SK-N-SH (cell line): ENCODE results near the gene UCN2. TPM values are rescaled to one million over a fixed set of nuclear protein-coding genes. Genes with fewer than 3 reads are reported as not detected.
A peak's percentile ranks its signal among the peaks of the same experiment; 100 is the strongest.

ENCODE experiments used
- CTCF ChIA-PET: fragments of 300-600, 350-600 bp; formaldehyde crosslinking; extraction: SDS; loops from one replicate; lab custom pipeline; 2021; lab: Yijun Ruan, JAX
- POLR2A ChIA-PET: fragments of 350-600 bp; sonication (Branson Sonifier 250); formaldehyde crosslinking; extraction: SDS; loops from one replicate; lab custom pipeline; 2020; ENCODE audit warnings: antibody characterized with exemption, inconsistent platforms; lab: Yijun Ruan, JAX
- DNase-seq: peaks from one replicate; pipeline ENCODE4 v3.0.0; 2012
- H2AFZ ChIP-seq: fragments of 200-600 bp; sonication (generic); 2 replicates; pipeline ENCODE4 v1.8.1; 2016; ENCODE audit warnings: antibody characterized with exemption, mild to moderate bottlenecking, low read depth
- H3F3A ChIP-seq: fragments of 200-600 bp; sonication (generic); replicated peaks from 2 replicates; pipeline ENCODE3; 2016; ENCODE audit warnings: antibody characterized with exemption, mild to moderate bottlenecking; ENCODE audit not compliant: insufficient read depth
- H3K27ac ChIP-seq, 2 experiments: fragments of 200-500 bp in 1 of 2; fragments of 200-600 bp in 1 of 2; sonication (Bioruptor generic) in 1 of 2; sonication (generic), shearing (Covaris generic) in 1 of 2; 2 replicates each; pipeline versions ENCODE4 v1.5.1 to v1.6.1; 2014 to 2016; ENCODE audit warnings: low read depth in 2 of 2, inconsistent platforms in 1 of 2, low read length in 1 of 2, mild to moderate bottlenecking in 1 of 2, mixed read lengths in 1 of 2
- H3K27me3 ChIP-seq: fragments of 200-600 bp; sonication (generic), shearing (Covaris generic); 2 replicates; pipeline ENCODE4 v1.6.1; 2016; ENCODE audit warnings: mixed run types; ENCODE audit not compliant: insufficient read depth
- H3K36me3 ChIP-seq, 2 experiments: fragments of 200-500 bp in 1 of 2; fragments of 200-600 bp in 1 of 2; sonication (Bioruptor generic) in 1 of 2; sonication (generic) in 1 of 2; replicated peaks in 1 of 2; 2 replicates each; pipeline versions ENCODE3 to v1.5.1; 2014 to 2016; ENCODE audit warnings: low read length in 1 of 2, mild to moderate bottlenecking in 1 of 2; ENCODE audit not compliant: insufficient read depth in 2 of 2, control insufficient read depth in 1 of 2
- H3K4me1 ChIP-seq, 2 experiments: fragments of 200-500 bp in 1 of 2; fragments of 200-600 bp in 1 of 2; sonication (Bioruptor generic) in 1 of 2; sonication (generic), shearing (Covaris generic) in 1 of 2; 2 replicates each; pipeline versions ENCODE4 v1.5.1 to v1.6.1; 2014 to 2016; ENCODE audit warnings: low read depth in 1 of 2, low read length in 1 of 2, mixed run types in 1 of 2; ENCODE audit not compliant: insufficient read depth in 2 of 2, control insufficient read depth in 1 of 2
- H3K4me2 ChIP-seq: fragments of 200-600 bp; sonication (generic), shearing (Covaris generic); 2 replicates; pipeline ENCODE4 v1.6.1; 2017; ENCODE audit warnings: mixed run types
- H3K4me3 ChIP-seq, 2 experiments: fragments of 200-500 bp in 1 of 2; fragments of 200-600 bp in 1 of 2; sonication (Bioruptor generic) in 1 of 2; sonication (generic), shearing (Covaris generic) in 1 of 2; 2 replicates each; pipeline versions ENCODE4 v1.5.1 to v1.8.1; 2014 to 2016; ENCODE audit warnings: low read depth in 2 of 2, inconsistent platforms in 1 of 2, low read length in 1 of 2, mild to moderate bottlenecking in 1 of 2, mixed read lengths in 1 of 2, moderate library complexity in 1 of 2
- H3K79me2 ChIP-seq: fragments of 200-600 bp; sonication (generic); 2 replicates; pipeline ENCODE4 v1.8.1; 2017; ENCODE audit warnings: mild to moderate bottlenecking; ENCODE audit not compliant: insufficient read depth
- H3K9ac ChIP-seq: fragments of 200-600 bp; sonication (generic); 2 replicates; pipeline ENCODE4 v1.6.1; 2017; ENCODE audit warnings: mixed run types
- H3K9me2 ChIP-seq: fragments of 200-600 bp; sonication (generic); 2 replicates; pipeline ENCODE4 v1.6.1; 2017; ENCODE audit warnings: mixed run types
- H3K9me3 ChIP-seq: fragments of 200-600 bp; sonication (generic); 2 replicates; pipeline ENCODE4 v1.6.1; 2017; ENCODE audit warnings: mixed run types, mild to moderate bottlenecking, moderate library complexity
- H4K20me1 ChIP-seq: fragments of 200-600 bp; sonication (generic); 2 replicates; pipeline ENCODE4 v1.6.1; 2017; ENCODE audit warnings: mild to moderate bottlenecking, mixed run types; ENCODE audit not compliant: insufficient read depth
- ELF1 ChIP-seq: IDR thresholded peaks from 2 replicates; pipeline ENCODE4 v1.4.0; 2012
- EP300 ChIP-seq, 2 experiments: IDR thresholded peaks; 2 replicates each; pipeline versions ENCODE4 v1.4.0 to v1.6.1; 2012; ENCODE audit warnings: borderline replicate concordance in 1 of 2, low read depth in 1 of 2, low read length in 1 of 2
- EZH2phosphoT487 ChIP-seq: fragments of 200-600 bp; sonication (generic); IDR thresholded peaks from 2 replicates; pipeline ENCODE4 v1.6.1; 2017; ENCODE audit warnings: low read depth, mixed run types, mild to moderate bottlenecking, antibody characterized with exemption, moderate library complexity, borderline replicate concordance
- FOXM1 ChIP-seq: IDR thresholded peaks from 2 replicates; pipeline ENCODE4 v1.4.0; 2012; ENCODE audit warnings: low read depth, mild to moderate bottlenecking
- JUND ChIP-seq: IDR thresholded peaks from 2 replicates; pipeline ENCODE4 v1.4.0; 2012
- MXI1 ChIP-seq: IDR thresholded peaks from 2 replicates; pipeline ENCODE4 v1.6.1; 2012; ENCODE audit warnings: mild to moderate bottlenecking, low read depth, low read length, improper control_type of control experiment
- POLR2AphosphoS5 ChIP-seq: IDR thresholded peaks from 2 replicates; pipeline ENCODE4 v1.6.1; 2012; ENCODE audit warnings: low read depth, low read length
- RAD21 ChIP-seq: IDR thresholded peaks from 2 replicates; pipeline ENCODE4 v1.6.1; 2012; ENCODE audit warnings: mild to moderate bottlenecking, low read length
- RCOR1 ChIP-seq: fragments of 150-350 bp; IDR thresholded peaks from 2 replicates; pipeline ENCODE4 v1.6.1; 2017; ENCODE audit warnings: antibody characterized with exemption, low read length
- RFX5 ChIP-seq: IDR thresholded peaks from 2 replicates; pipeline ENCODE4 v1.6.1; 2012; ENCODE audit warnings: mild to moderate bottlenecking, improper control_type of control experiment, low read length
- SIN3A ChIP-seq: IDR thresholded peaks from 2 replicates; pipeline ENCODE4 v1.6.1; 2012; ENCODE audit warnings: low read depth, mild to moderate bottlenecking, low read length, moderate library complexity, borderline replicate concordance
- SMC3 ChIP-seq: IDR thresholded peaks from 2 replicates; pipeline ENCODE4 v1.6.1; 2012; ENCODE audit warnings: low read depth, low read length, improper control_type of control experiment
- TCF12 ChIP-seq: IDR thresholded peaks from 2 replicates; pipeline ENCODE4 v1.4.0; 2012
- USF1 ChIP-seq: IDR thresholded peaks from 2 replicates; pipeline ENCODE4 v1.4.0; 2012; ENCODE audit warnings: low read depth, borderline replicate concordance
- WGBS: methylation state at CpG from one replicate; pipeline ENCODE4 v1.1.6; 2017; ENCODE audit warnings: low lambda C conversion rate; 5-methylcytosine and 5-hydroxymethylcytosine counted together
- polyA plus RNA-seq, 3 experiments: library from polyadenylated mRNA; depleted of rRNA; stranded (reverse); fragments of >200 nt; gene quantifications; 2 replicates each; pipeline ENCODE4 v1.2.3, GENCODE V29; 2012

The UCN2 gene
- polyA plus RNA-seq, 1 of the 3 experiments (the other 2 are of a cell fraction): 0.69 TPM

DNA sequence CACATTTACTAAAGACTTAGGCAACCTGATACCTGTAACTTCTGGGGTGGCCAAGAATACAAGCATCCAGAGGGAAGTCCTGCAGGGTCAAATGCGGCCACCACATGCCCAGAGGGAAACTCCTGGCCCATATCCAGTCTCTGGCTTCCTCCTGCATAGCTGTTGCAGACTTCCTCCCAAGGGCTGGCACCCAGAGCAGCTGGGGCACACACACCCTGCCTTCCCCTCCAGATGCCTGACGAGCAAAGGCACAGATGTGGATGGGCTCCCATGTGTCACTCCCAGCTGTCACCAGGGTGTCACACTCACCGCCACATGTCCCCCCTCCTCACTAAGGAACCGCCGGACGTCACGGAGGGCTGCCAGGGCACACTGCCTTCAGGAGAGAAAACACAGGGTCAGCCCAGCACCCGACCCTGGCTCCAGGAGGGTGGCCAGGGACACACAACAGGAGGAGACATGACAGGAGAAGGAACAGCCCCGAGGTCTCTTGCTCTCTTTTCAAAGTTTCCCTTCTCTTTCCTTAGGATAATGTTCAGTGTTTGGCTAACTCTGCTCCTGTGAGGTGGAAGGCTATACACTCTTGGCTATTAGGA lies 20.2 kb downstream of the UCN2 start:
- peak overlapping the region in 1 of 2 experiments; percentile 45; a peak in 2 of 4 replicates for H3K27ac ChIP-seq
- H3K4me3 ChIP-seq: no peak overlapping the region
- no peak overlapping the region for H3K9ac ChIP-seq
- H2AFZ ChIP-seq: no peak overlapping the region
- no peaks in the 10 kb centered on the region for H4K20me1 ChIP-seq
- H3K27me3 ChIP-seq: no peaks in the 10 kb centered on the region
- POLR2A ChIA-PET: interaction anchor here (1.0 kb wide), 1 partner anchor 39 kb away, joined by 3 read pairs; the partner anchor contains the start of gene SHISA5
- TF ChIP-seq RCOR1 (peak; percentile 46; the same call in 1 of the 2 replicates), MXI1 (peak; percentile 96), EP300 (IDR thresholded peaks at IDR 0.05; ENCODE audit: borderline replicate concordance in 1 of 2, low read depth in 1 of 2, low read length in 1 of 2) (peak in 1 of 2 experiments; percentile 30; a peak in 1 of 4 replicates), SMC3 (no peak)
- H3F3A ChIP-seq: no peaks in the 10 kb centered on the region
- WGBS: 42% methylated on average over 3 of the region's 9 CpGs
- peaks cover 0 to 12% of the 10 kb centered on the region in 2 experiments; a peak in 1 of 4 replicates for H3K4me1 ChIP-seq
- H3K79me2 ChIP-seq: no peaks in the 10 kb centered on the region
- peaks cover 8 to 9% of the 10 kb centered on the region in 2 experiments for H3K36me3 ChIP-seq
- CTCF ChIA-PET: interaction anchor here (1.2 to 2.4 kb wide), 2 partner anchors 70 to 107 kb away, joined by 3 to 13 read pairs; no protein-coding TSS in a partner anchor
- DNase-seq: peak; percentile 71
- no peaks in the 10 kb centered on the region for H3K9me2 ChIP-seq
- no peaks in the 10 kb centered on the region for H3K9me3 ChIP-seq
- H3K4me2 ChIP-seq: no peak overlapping the region

DNA sequence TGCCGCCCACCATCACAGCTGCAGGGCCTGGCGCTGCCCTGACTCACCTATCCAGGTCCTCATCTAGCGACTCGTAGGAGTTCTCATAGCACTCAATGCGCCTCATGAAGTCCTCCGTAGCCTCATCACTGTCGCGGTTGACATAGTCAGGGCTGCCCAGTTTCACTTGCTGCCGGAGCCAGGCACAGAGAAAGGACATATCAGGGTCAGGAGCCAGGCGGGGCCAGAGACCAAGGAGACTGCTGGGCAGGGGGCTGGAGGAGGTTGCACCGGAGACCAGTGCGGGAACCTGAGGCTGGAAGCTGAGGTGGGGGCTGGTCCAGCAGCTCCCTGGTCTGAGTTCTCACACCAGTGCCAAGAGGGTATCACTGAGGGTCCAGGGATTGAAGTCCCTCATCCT lies 25.1 kb downstream of the UCN2 start:
- Histone ChIP-seq H3K79me2 (no peaks in the 10 kb centered on the region), H3K4me3 (no peak overlapping the region), H3K27ac (no peak overlapping the region), H4K20me1 (no peaks in the 10 kb centered on the region), H3K9ac (no peak overlapping the region), H3K36me3 (peaks cover 3 to 4% of the 10 kb centered on the region in 2 experiments), H3K9me2 (no peaks in the 10 kb centered on the region), H3K9me3 (no peaks in the 10 kb centered on the region), H3F3A (no peaks in the 10 kb centered on the region), H3K4me1 (peaks cover 0 to 6% of the 10 kb centered on the region in 2 experiments; a peak in 1 of 4 replicates), H3K4me2 (no peak overlapping the region), H3K27me3 (no peaks in the 10 kb centered on the region), H2AFZ (no peak overlapping the region)
- ChIA-PET CTCF (no interaction called here), POLR2A (no interaction called here)
- 98% methylated on average over 12 of the region's 12 CpGs for WGBS
- DNase-seq: no peak
- TF ChIP-seq EP300 (IDR thresholded peaks at IDR 0.05; ENCODE audit: borderline replicate concordance in 1 of 2, low read depth in 1 of 2, low read length in 1 of 2) (no peak), JUND (no peak), TCF12 (no peak), EZH2phosphoT487 (no peak), SIN3A (no peak), RCOR1 (no peak), POLR2AphosphoS5 (no peak), ELF1 (no peak), USF1 (no peak), FOXM1 (no peak), RAD21 (no peak), RFX5 (no peak), SMC3 (no peak)
